KG1 (cell line): ENCODE measurements around the gene PEX14.

Experiments
- DNase-seq: peaks from one replicate; lab custom pipeline; 2025; lab: John Stamatoyannopoulos, UW

The PEX14 gene

GRCh38 chr1:10665930-10666850, 191.4 kb downstream of the PEX14 start:
- DNase-seq = no peak

GRCh38 chr1:10667861-10668761, 193.4 kb downstream of the PEX14 start:
- DNase-seq = no peak

GRCh38 chr1:10669570-10669969, 194.8 kb downstream of the PEX14 start:
- no peak for DNase-seq

- DNase-seq = no peak
Measured at GRCh38 chr1:10670190-10670589, 195.4 kb downstream of the PEX14 start.

- no peak for DNase-seq
Measured at GRCh38 chr1:10671090-10671489, 196.3 kb downstream of the PEX14 start.

- DNase-seq = no peak
Measured at GRCh38 chr1:10671622-10672342, 197.0 kb downstream of the PEX14 start.

- no peak for DNase-seq
Measured at GRCh38 chr1:10672343-10673050, 197.7 kb downstream of the PEX14 start.

GRCh38 chr1:10673109-10673711, 198.5 kb downstream of the PEX14 start:
- no peak for DNase-seq

GRCh38 chr1:10674222-10674621, 199.5 kb downstream of the PEX14 start:
- no peak for DNase-seq

- DNase-seq = no peak
Measured at GRCh38 chr1:10674700-10675609, 200.2 kb downstream of the PEX14 start.

GRCh38 chr1:10675813-10676212, 201.1 kb downstream of the PEX14 start:
- DNase-seq = no peak

GRCh38 chr1:10676963-10677362, 202.2 kb downstream of the PEX14 start:
- no peak for DNase-seq

GRCh38 chr1:10677491-10678391, 203.0 kb downstream of the PEX14 start:
- DNase-seq = no peak

GRCh38 chr1:10678402-10678801, 203.7 kb downstream of the PEX14 start:
- no peak for DNase-seq

GRCh38 chr1:10678852-10679251, 204.1 kb downstream of the PEX14 start:
- DNase-seq = no peak

GRCh38 chr1:10679496-10680220, 204.9 kb downstream of the PEX14 start:
- DNase-seq = no peak
